Mesodermal cell (in vitro differentiated cells): ENCODE measurements around the gene PLA2G3.

Source experiments
- H3K27ac ChIP-seq: 2 replicates; pipeline ENCODE4 v1.7.0; 2013; ENCODE audit warnings: mild to moderate bottlenecking, low read depth, low read length, moderate library complexity; ENCODE audit not compliant: severe bottlenecking
- H3K36me3 ChIP-seq: 2 replicates; pipeline ENCODE4 v1.7.1; 2013; ENCODE audit warnings: mild to moderate bottlenecking, low read length, moderate library complexity; ENCODE audit not compliant: control insufficient read depth, insufficient read depth
- H3K4me1 ChIP-seq: one replicate; pipeline ENCODE4 v1.7.1; 2013; ENCODE audit warnings: mild to moderate bottlenecking, low read length; ENCODE audit not compliant: insufficient read depth, control insufficient read depth, poor library complexity, severe bottlenecking
- H3K4me3 ChIP-seq: 2 replicates; pipeline ENCODE4 v1.7.0; 2013; ENCODE audit warnings: low read length, control low read depth, mild to moderate bottlenecking; ENCODE audit not compliant: insufficient read depth, poor library complexity, severe bottlenecking; ENCODE audit errors: extremely low read depth
- H3K9me3 ChIP-seq: 2 replicates; pipeline ENCODE4 v1.7.1; 2013; ENCODE audit warnings: mild to moderate bottlenecking, low read length, moderate library complexity; ENCODE audit not compliant: control insufficient read depth
- WGBS, 2 experiments: methylation state at CpG; one replicate each; pipeline ENCODE4 v1.1.5; 2013; ENCODE audit warnings: missing lambda C conversion rate in 2 of 2; ENCODE audit not compliant: insufficient coverage in 2 of 2; 5-methylcytosine and 5-hydroxymethylcytosine counted together

The PLA2G3 gene

GRCh38 chr22:31085493-31085824 is 54.8 kb downstream of the PLA2G3 start:
- peak overlapping the region; percentile 79 for H3K27ac ChIP-seq
- H3K36me3 ChIP-seq, result peaks cover 40% of the 10 kb centered on the region
- H3K4me3 ChIP-seq, result peak overlapping the region; percentile 40
- WGBS, 2 experiments, result 13 to 78% methylated on average over 1 to 4 of the region's 13 CpGs
- no peaks in the 10 kb centered on the region for H3K9me3 ChIP-seq
- peaks cover 24% of the 10 kb centered on the region for H3K4me1 ChIP-seq

GRCh38 chr22:31084811-31085492 is 55.4 kb downstream of the PLA2G3 start:
- 2 to 3% methylated on average over 46 to 62 of the region's 69 CpGs for WGBS, 2 experiments
- Histone ChIP-seq H3K4me1 (peaks cover 24% of the 10 kb centered on the region), H3K27ac (peak overlapping the region; percentile 79), H3K36me3 (peaks cover 35% of the 10 kb centered on the region), H3K4me3 (peak overlapping the region; percentile 40), H3K9me3 (no peaks in the 10 kb centered on the region)
